Airway epithelial cell (primary cell): ENCODE data around the gene CRTC2. TPM values are rescaled to one million over a fixed set of nuclear protein-coding genes. Genes with fewer than 3 reads are reported as not detected.

Source experiments
- total RNA-seq: library from RNA; depleted of rRNA; stranded (reverse); fragments of >200 nt; gene quantifications from 2 replicates; pipeline ENCODE4 v1.2.3, GENCODE V29; 2015

CRTC2 gene, protein sequence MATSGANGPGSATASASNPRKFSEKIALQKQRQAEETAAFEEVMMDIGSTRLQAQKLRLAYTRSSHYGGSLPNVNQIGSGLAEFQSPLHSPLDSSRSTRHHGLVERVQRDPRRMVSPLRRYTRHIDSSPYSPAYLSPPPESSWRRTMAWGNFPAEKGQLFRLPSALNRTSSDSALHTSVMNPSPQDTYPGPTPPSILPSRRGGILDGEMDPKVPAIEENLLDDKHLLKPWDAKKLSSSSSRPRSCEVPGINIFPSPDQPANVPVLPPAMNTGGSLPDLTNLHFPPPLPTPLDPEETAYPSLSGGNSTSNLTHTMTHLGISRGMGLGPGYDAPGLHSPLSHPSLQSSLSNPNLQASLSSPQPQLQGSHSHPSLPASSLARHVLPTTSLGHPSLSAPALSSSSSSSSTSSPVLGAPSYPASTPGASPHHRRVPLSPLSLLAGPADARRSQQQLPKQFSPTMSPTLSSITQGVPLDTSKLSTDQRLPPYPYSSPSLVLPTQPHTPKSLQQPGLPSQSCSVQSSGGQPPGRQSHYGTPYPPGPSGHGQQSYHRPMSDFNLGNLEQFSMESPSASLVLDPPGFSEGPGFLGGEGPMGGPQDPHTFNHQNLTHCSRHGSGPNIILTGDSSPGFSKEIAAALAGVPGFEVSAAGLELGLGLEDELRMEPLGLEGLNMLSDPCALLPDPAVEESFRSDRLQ
- 11.1 and 15.9 TPM in 2 replicates for total RNA-seq

DNA sequence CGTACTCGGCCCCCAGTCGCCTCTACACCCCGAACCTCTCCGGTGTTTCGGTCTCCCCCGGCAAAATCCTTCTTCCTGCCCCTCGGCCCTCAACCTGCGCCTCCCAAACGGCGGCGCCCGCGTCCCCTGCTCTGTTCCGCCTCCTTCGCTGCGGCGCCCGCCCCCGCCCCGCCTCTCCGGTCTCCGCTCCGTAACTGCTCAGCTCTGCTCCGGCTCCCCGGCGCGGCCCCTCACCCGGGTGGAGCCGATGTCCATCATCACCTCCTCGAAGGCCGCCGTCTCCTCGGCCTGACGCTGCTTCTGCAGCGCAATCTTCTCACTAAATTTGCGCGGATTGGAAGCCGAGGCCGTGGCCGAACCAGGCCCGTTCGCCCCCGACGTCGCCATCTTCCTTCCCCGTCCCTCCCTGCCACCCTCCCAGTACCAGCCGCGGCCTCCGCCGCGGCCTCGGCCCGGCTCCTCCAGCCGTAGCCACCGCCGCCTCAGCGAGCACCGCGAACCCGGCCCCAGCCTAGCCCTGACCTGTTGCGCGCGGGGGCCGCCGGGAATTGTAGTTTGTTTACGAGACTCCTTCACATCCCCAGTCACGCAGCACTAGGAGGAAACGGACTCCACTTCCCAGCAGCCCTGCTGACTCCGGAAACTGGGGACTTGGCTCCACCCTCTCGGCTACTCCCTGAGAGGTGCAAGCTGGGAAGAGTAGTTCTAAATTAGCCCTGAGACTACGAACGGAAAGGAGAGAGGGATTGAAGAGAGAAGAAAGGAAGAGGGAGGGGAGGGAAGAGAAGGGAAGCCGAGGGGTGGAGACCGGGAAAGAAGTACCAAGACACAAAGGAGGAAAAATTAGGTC lies at the start of gene CRTC2:
TSS of gene CRTC2 (minus strand) at position 502 of the 850 bp plus-strand sequence. CDS start at position 387, 115 bp downstream.

DNA sequence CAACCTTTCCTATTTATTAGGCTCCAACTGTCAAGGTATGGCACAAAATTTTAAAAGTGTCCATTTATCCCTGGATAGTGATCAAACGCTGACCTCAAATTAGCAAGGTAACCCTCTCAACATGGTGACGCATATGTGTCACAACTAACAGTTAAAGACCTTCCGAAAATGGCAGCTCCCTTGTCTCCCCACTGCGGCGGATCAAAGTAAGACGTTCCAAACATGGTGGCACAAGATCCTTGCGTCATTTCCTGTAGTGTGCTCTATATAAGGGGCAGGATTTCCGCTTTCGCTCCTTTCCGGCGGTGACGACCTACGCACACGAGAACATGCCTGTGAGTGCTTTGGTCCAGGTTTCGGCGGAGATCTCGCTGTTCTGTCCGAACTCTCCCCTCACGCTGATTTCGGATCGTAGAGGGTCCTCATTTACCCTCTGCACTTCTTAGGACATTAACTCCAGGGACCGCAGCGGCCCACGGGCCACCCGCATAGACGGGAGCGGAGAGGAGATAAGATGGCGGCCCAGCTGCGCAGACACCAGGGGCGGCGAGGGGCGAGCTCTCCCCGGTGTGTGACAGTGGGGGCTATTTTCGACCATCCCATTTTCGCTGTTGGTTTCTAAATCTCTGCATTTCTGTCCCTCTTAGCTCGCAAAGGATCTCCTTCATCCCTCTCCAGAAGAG lies 32.2 kb upstream of the CRTC2 start, which contains the start of gene RPS27:
TSS of gene RPS27 (plus strand) at position 295 of the 683 bp plus-strand sequence. CDS start at position 330, 35 bp downstream.

GRCh38 chr1:153985941-153986761 lies 27.7 kb upstream of the CRTC2 start, which contains the start of gene RAB13:
Gene RAB13 (minus strand): TSS chr1:153986339. CDS start chr1:153986236, 103 bp downstream.

GRCh38 chr1:153977250-153978240 lies 19.1 kb upstream of the CRTC2 start, which contains the start of gene JTB:
Gene JTB (minus strand): TSS chr1:153977674. CDS start chr1:153977252, 422 bp downstream.

DNA sequence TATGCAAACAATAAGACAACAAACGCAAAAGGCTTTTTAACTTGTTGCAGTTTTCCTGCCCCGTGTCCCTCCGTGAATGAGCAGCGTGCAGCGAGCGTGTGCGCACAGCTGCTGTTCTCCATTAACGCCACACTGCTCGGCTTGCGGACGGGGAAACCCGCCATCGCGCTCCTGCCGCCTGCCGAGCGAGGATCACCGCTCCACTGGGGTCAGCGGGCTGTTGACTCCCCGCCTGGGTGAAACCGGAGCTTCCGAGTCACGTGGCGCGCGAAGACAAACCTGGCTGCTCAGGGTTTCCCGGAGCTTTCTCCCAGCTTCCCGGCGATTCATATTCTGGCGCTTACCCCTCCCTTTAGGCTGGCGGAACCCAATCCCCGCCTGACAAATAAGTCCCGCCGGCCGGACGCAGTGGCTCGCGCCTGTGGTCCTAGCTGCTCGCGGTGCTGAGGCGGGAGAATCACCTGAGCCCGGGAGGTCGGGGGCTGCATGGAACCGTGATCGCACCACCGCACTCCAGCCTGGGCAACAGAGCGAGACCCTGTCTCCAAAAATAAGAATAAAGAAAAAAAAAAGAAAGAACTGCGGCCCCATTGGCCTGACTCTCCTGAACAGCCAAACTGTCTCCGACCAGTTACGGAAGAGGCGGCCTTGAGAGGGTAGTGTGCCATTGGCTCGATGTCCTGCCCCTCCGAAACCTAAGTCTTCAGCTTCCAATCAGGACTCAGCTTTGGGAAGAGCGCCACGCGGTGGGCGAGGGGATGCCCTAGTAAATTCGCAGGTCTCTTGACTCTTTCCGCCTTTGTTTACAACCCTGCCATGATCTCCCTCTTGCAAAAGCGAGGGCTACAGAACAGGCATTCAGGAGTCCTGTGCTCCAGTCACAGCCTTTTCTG lies 8.9 kb upstream of the CRTC2 start, which contains the start of gene CREB3L4:
TSS of gene CREB3L4 (plus strand) at position 796 of the 893 bp plus-strand sequence. CDS start 624 bp downstream, outside the sequence.

GRCh38 chr1:153963030-153963849 lies 4.8 kb upstream of the CRTC2 start, which contains the start of gene SLC39A1:
Gene SLC39A1 (minus strand): TSS chr1:153963537. CDS start chr1:153962715, 822 bp downstream.

GRCh38 chr1:153946622-153947241 lies 11.7 kb downstream of the CRTC2 start, which contains the start of gene DENND4B:
Gene DENND4B (minus strand): TSS chr1:153946718. CDS start chr1:153944374, 2,344 bp downstream.

DNA sequence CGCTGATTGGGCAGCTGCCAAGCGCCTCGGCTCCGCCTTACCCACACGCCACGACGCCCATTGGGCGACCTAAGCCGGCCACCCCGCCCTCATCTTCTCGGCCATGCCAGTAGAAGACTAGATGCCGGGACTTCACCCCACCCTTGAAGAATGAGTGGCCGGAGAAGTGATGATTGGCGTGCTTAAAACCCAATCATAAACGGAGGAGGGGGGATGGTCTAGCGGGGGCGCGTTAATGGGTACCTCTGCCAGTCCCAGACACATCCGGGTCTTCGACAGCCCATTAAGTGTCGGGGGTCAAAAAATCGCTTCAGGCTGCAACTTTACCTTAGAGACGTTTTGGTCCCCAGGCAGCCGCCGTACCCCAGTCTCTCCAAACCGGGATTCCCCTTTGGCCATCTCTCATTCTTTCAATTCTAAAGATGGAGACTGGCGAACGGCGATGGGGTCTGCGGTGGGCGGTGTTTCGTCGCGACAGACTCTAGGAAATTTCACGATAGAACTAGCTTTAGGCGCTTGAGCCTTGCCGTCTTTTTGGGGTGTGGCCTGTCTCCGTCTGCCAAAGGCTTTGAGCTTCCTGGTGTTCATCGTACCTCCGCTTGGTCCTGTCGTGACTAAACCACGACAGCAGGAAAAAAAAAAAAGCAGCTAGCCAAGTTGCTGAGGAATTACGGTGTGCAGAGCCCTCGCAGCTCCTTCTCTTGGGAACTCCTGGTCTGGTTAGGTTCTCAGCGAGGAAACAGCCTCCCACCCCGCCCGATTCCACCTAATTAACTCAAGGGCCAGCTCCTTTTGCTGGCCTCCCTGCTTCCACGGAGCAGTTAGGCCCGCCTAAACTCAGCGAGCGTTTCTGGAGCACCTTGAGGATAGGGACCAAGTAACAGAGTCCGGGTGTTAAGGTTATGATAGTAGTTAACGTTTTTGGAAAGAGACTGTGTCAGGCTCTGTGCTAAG lies 35.2 kb downstream of the CRTC2 start, which contains the start of gene GATAD2B:
TSS of gene GATAD2B (minus strand) at position 1 of the 954 bp plus-strand sequence. CDS start 94,625 bp downstream, outside the sequence.

Other genes starting within 250 kb of the CRTC2 start
- 22.5 and 25.0 TPM in 2 replicates for gene INTS3, start 230.6 kb downstream of the CRTC2 start, total RNA-seq
- 11.3 and 19.6 TPM in 2 replicates for gene SLC27A3, start 183.2 kb downstream of the CRTC2 start, total RNA-seq
- gene GATAD2B, start 35.6 kb downstream of the CRTC2 start, total RNA-seq = 4.2 and 8.8 TPM in 2 replicates
- gene DENND4B, start 11.9 kb downstream of the CRTC2 start, total RNA-seq = 16.4 and 17.9 TPM in 2 replicates
- gene SLC39A1, start 4.9 kb upstream of the CRTC2 start, total RNA-seq = 92.6 and 96.6 TPM in 2 replicates
- gene CREB3L4, start 9.3 kb upstream of the CRTC2 start, total RNA-seq = 9.4 and 12.8 TPM in 2 replicates
- 191 and 223 TPM in 2 replicates for gene JTB, start 19.1 kb upstream of the CRTC2 start, total RNA-seq
- 23.6 and 34.6 TPM in 2 replicates for gene RAB13, start 27.7 kb upstream of the CRTC2 start, total RNA-seq
- gene RPS27, start 32.1 kb upstream of the CRTC2 start, total RNA-seq = 2,325 and 2,353 TPM in 2 replicates
- not detected in 2 replicates for gene NUP210L, start 196.5 kb upstream of the CRTC2 start, total RNA-seq
- 358 and 470 TPM in 2 replicates for gene TPM3, start 233.5 kb upstream of the CRTC2 start, total RNA-seq
- gene CFAP141, start 247.7 kb upstream of the CRTC2 start, total RNA-seq = not detected in 2 replicates